Prostate gland (tissue), 2 donors: Measurements from ENCODE around the gene CACNA1B. TPM values are rescaled to one million over a fixed set of nuclear protein-coding genes. Genes with fewer than 3 reads are reported as not detected.

Source experiments
- DNase-seq: peaks from one replicate; pipeline ENCODE4 v3.0.0-alpha.2; 2019; ENCODE audit warnings: low spot score
- H3K27ac ChIP-seq, 2 donors: fragments of 200-600 bp; sonication (generic); 2 replicates each; pipeline ENCODE4 v1.5.1; 2017 to 2019
- H3K27me3 ChIP-seq: fragments of 200-600 bp; sonication (generic); replicated peaks from 2 replicates; pipeline ENCODE4 v1.5.1; 2019; ENCODE audit not compliant: insufficient read depth
- H3K36me3 ChIP-seq, 2 donors: fragments of 200-600 bp; sonication (generic); 1 replicate in 1 of 2; 2 replicates in 1 of 2; pipeline versions ENCODE4 v1.5.1 to v1.8.1; 2017 to 2019
- H3K4me1 ChIP-seq: fragments of 200-600 bp; sonication (generic); replicated peaks from 2 replicates; pipeline ENCODE4 v1.5.1; 2019
- H3K4me3 ChIP-seq, 2 donors: fragments of 200-600 bp; sonication (generic); 2 replicates each; pipeline ENCODE4 v1.5.1; 2017 to 2019
- H3K9me3 ChIP-seq: fragments of 200-600 bp; sonication (generic); 2 replicates; pipeline ENCODE4 v1.5.1; 2017
- CTCF ChIP-seq, 4 experiments: fragments of 200-600 bp in 2 of 4; fragments of 450-650 bp in 2 of 4; sonication (generic) in 2 of 4; IDR thresholded peaks; 1 replicate in 3 of 4; 2 replicates in 1 of 4; pipeline ENCODE4 v1.5.1; 2016 to 2019; ENCODE audit warnings: antibody characterized with exemption in 4 of 4, mild to moderate bottlenecking in 2 of 4, moderate library complexity in 2 of 4
- POLR2A ChIP-seq: fragments of 450-650 bp; IDR thresholded peaks from one replicate; pipeline ENCODE4 v1.6.1; 2016; ENCODE audit warnings: antibody characterized with exemption, mild to moderate bottlenecking
- POLR2AphosphoS5 ChIP-seq: sonication (generic); formaldehyde crosslinking; IDR thresholded peaks from one replicate; pipeline ENCODE4 v1.6.1; 2017; ENCODE audit warnings: antibody characterized with exemption
- WGBS: methylation state at CpG from one replicate; pipeline ENCODE4 v1.1.5; 2018; 5-methylcytosine and 5-hydroxymethylcytosine counted together
- intact Hi-C: fragments of 100-400 bp; cut with DNase I; formaldehyde crosslinking; loops from one replicate; pipeline ENCODE4 v1.14.2; 2022
- total RNA-seq, 2 donors: library from RNA; depleted of rRNA; stranded (reverse); fragments of >200 nt; gene quantifications; one replicate each; pipeline ENCODE4 v1.1.0, GENCODE V29; 2016

Gene CACNA1B
- total RNA-seq, 2 donors from 2014 or later = 0.36 to 6.0 TPM

- no peaks in the 10 kb centered on the region for H3K27me3 ChIP-seq
- H3K9me3 ChIP-seq = no peaks in the 10 kb centered on the region
- H3K4me1 ChIP-seq = no peaks in the 10 kb centered on the region
- no peaks in the 10 kb centered on the region for H3K36me3 ChIP-seq
- 68% methylated on average over 19 of the region's 20 CpGs for WGBS
- no peak overlapping the region for H3K4me3 ChIP-seq
- no peak overlapping the region for H3K27ac ChIP-seq
- no peak for TF ChIP-seq POLR2A
- no peak for TF ChIP-seq CTCF (IDR thresholded peaks at IDR 0.05)
- TF ChIP-seq POLR2AphosphoS5 = no peak
- DNase-seq = no peak
- intact Hi-C loops = no loop called here
Measured at GRCh38 chr9:137891588-137892423, 14.2 kb downstream of the CACNA1B start.

GRCh38 chr9:137892424-137893191 is 15.0 kb downstream of the CACNA1B start:
- intact Hi-C loops = no loop called here
- 68% methylated on average over 21 of the region's 22 CpGs for WGBS
- no peak for TF ChIP-seq POLR2AphosphoS5
- TF ChIP-seq CTCF (IDR thresholded peaks at IDR 0.05) = no peak
- no peak for TF ChIP-seq POLR2A
- Histone ChIP-seq H3K27ac (no peak overlapping the region), H3K27me3 (no peaks in the 10 kb centered on the region), H3K4me3 (no peak overlapping the region), H3K4me1 (no peaks in the 10 kb centered on the region), H3K9me3 (no peaks in the 10 kb centered on the region), H3K36me3 (no peaks in the 10 kb centered on the region)
- no peak for DNase-seq

GRCh38 chr9:137893670-137894069 is 16.1 kb downstream of the CACNA1B start:
- H3K27ac ChIP-seq = no peak overlapping the region
- intact Hi-C loops = no loop called here
- H3K27me3 ChIP-seq = no peaks in the 10 kb centered on the region
- H3K9me3 ChIP-seq = no peaks in the 10 kb centered on the region
- H3K36me3 ChIP-seq = no peaks in the 10 kb centered on the region
- H3K4me3 ChIP-seq = no peak overlapping the region
- no peak for DNase-seq
- 72% methylated on average over 5 of the region's 5 CpGs for WGBS
- TF ChIP-seq POLR2A = no peak
- no peaks in the 10 kb centered on the region for H3K4me1 ChIP-seq

GRCh38 chr9:137899551-137900360 is 22.2 kb downstream of the CACNA1B start:
- intact Hi-C loops = no loop called here
- Histone ChIP-seq H3K9me3 (no peaks in the 10 kb centered on the region), H3K4me3 (no peak overlapping the region), H3K4me1 (no peaks in the 10 kb centered on the region), H3K27ac (no peak overlapping the region), H3K27me3 (no peaks in the 10 kb centered on the region), H3K36me3 (no peaks in the 10 kb centered on the region)
- TF ChIP-seq POLR2A (no peak), POLR2AphosphoS5 (no peak), CTCF (IDR thresholded peaks at IDR 0.05) (no peak)
- no peak for DNase-seq
- WGBS = 81% methylated on average over 13 of the region's 14 CpGs
